Loucy (cell line): ENCODE results near the gene POFUT2.

ENCODE experiments used
- CTCF ChIP-seq: fragments of 200-600 bp; sonication (generic); conservative IDR thresholded peaks from 2 replicates; pipeline ENCODE4 v1.5.1; 2014; ENCODE audit warnings: mild to moderate bottlenecking, antibody characterized with exemption, low read length
- EZH2phosphoT487 ChIP-seq: fragments of 200-600 bp; IDR thresholded peaks from 2 replicates; pipeline ENCODE4 v1.6.1; 2018; ENCODE audit warnings: antibody characterized with exemption, mild to moderate bottlenecking, moderate library complexity, borderline replicate concordance

GRCh38 chr21:45256912-45257672, 30.6 kb downstream of the POFUT2 start:
- TF ChIP-seq CTCF = no peak
- no peak for TF ChIP-seq EZH2phosphoT487
